Measurements from ENCODE around the gene JAKMIP1.

DNA sequence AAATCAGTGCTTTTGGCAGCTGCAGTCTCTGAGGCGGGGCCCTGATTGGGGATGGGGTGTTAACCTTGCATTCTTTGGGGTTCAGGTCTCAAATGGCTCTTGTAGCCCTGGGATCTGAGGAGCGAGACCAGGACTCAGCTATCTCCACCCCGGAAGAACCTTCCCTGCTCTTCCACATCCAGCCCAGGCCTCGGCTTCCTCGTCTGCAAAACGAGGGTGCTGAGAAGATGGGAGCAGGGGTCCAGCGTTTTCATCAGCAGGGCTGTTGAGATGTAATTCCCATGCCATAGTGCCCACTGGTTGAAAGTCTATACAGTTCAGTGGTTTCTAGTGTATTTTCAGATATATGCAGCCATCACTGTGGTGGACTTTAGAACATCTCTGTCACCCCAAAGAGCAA is 34.7 kb upstream of the JAKMIP1 start:
- TF ChIP-seq, protein P1, sequence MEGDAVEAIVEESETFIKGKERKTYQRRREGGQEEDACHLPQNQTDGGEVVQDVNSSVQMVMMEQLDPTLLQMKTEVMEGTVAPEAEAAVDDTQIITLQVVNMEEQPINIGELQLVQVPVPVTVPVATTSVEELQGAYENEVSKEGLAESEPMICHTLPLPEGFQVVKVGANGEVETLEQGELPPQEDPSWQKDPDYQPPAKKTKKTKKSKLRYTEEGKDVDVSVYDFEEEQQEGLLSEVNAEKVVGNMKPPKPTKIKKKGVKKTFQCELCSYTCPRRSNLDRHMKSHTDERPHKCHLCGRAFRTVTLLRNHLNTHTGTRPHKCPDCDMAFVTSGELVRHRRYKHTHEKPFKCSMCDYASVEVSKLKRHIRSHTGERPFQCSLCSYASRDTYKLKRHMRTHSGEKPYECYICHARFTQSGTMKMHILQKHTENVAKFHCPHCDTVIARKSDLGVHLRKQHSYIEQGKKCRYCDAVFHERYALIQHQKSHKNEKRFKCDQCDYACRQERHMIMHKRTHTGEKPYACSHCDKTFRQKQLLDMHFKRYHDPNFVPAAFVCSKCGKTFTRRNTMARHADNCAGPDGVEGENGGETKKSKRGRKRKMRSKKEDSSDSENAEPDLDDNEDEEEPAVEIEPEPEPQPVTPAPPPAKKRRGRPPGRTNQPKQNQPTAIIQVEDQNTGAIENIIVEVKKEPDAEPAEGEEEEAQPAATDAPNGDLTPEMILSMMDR (IDR thresholded peaks at IDR 0.05) = no peak
- no peak for TF ChIP-seq POLR2AphosphoS5 (IDR thresholded peaks at IDR 0.05; ENCODE audit: low read depth, low read length)
